Hypothalamus (tissue), 51 donors: Measurements from ENCODE around the gene FAM83D.

Source experiments
- DNase-seq, 51 donors: peaks; one replicate each; lab custom pipeline; 2025; lab: John Stamatoyannopoulos, UW

Gene FAM83D

DNA sequence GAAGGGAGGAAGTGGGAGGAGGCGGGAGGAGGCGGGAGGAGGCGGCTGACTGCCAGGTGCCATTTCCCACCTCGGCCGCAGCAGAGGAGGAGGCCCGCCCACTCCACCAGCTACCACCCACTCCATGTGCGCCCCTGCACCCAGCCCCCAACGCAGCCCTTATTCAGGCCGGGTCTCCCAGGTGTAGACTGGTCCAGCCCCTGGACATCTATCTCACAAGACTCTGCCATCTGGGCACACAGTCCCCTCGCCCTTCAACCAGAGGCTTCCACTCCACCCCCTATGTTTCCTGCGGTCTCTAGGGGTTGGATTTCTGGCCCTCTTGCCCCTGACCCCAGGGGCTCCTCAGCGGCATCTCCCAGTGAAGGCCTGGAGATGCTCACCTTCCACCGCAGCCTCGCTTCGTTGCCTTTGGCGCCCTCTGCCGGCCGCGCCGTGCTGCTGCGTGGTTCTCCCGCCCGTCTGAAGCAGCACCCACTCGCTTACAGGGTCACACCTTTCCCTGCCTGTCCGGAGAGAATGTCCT lies 32.6 kb upstream of the FAM83D start:
- peak in 47 of 51 donors; percentile 16 to 88 (median 57) for DNase-seq

DNA sequence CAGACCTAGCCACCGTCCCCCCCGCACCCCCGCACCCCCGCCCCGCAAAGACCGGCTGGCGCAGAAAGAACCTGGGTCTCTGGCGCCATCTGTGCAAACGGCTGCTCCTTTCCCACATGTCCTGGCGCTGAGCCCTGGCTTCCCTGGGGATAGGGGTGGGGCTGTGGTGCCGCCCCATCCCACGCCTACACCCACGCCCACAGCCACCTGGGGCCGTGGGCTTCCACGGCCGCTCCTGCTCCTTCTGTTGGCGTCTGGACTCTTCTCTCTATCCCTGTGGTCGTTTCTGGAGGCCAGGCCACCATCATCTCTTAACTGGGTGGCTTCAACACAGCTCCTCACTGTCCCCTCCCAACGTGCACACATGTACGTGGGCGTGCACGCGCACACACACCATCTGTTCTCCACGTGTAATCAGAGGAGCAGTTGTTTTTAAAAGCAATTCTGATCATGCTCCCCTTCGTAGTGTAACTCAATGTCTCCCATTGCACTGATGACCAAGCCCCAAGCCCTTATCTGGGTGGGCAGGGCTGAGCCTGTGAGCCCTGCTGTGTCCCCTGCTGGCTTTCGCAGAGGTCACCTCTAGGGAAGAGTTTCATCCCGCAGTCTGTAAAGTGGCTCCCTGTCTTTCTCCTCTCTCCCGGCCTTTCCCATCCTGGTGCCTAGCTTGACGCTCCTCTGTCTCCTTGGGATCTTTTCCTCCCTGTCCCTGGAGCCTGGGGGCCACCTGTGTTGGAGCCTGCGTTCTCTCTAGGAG lies 31.9 kb upstream of the FAM83D start:
- peak in 3 of 51 donors; percentile 27 to 85 (median 76) for DNase-seq

DNA sequence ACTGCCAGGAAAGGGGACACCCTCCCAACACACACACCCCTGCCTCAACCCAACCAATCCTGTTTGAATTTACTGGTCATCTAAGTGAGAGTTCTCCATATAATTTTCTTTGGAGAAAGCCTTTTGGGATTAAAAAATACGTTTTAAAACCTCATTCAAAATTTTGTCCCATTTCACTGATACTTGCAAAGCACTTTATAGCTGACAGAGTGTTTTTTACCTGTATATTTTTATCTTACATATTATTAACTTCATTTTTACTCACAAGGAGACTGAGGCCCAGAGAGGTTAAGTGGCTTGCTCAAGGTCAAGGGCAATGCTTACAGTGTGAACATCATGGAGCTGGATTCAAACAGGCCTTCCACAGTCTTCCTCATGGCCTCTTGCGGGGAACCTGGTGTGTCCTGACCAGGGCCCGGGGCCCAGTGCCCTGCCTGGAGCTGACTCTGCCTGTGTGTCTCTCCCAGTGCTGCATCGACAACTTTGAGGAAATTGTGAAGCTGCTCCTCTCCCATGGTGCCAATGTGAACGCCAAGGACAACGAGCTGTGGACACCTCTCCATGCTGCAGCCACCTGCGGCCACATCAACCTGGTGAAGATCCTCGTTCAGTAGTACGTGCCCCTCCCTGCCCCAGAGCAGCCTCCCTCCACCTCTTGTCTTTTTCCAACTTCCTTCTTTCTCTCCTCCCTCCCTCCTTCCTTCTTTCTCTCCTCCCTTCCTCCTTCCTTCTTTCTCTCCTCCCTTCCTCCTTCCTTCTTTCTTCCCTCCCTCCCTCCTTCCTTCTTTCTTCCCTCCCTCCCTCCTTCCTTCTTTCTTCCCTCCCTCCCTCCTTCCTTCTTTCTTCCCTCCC lies 30.9 kb upstream of the FAM83D start:
- no peak for DNase-seq

DNA sequence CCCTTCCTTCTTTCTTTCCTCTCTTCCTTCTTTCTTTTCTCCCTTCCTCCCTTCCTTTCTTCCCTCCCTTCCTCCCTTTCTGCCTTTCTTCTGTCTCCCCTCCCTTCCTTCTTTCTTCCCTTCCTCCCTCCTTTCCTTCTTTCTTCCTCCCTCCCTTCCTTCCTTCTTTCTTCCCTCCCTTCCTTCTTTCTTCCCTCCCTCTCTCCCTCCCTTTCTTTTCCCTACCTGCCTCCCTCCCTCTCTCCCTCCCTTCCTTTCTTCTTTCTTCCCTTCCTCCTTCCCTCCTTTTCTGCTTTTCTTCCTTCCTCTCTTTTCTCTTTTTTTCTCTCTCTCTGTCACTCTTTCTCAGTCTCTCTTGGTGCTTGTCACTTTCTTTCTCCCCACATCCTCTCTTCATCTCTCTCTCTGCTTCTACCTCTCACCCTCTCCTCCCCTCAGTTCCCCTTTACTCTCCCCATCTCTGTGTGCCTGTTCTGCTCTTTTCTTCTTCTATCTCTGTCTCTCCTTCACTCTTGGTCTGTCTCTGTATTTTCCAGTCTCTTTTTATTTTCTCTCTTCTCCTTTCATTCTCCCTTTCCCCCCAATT lies 30.1 kb upstream of the FAM83D start:
- DNase-seq: no peak

DNA sequence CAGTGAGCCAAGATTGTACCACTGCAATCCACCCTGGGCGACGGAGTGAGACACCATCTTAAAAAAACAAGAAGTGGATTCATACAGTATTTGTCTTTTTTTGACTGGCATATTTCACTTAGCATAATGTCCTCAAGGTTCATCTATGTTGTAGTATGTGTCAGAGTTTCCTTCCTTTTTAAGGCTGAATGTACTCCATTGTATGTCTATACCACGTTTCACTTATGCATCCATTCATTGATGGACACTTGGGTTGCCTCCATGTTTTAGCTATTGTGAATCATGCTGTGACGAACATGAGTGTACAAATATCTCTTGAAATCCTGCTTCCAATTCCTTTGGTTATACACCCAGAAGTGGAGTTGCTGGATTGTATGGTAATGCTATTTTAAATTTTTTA lies 28.9 kb upstream of the FAM83D start:
- no peak for DNase-seq

DNA sequence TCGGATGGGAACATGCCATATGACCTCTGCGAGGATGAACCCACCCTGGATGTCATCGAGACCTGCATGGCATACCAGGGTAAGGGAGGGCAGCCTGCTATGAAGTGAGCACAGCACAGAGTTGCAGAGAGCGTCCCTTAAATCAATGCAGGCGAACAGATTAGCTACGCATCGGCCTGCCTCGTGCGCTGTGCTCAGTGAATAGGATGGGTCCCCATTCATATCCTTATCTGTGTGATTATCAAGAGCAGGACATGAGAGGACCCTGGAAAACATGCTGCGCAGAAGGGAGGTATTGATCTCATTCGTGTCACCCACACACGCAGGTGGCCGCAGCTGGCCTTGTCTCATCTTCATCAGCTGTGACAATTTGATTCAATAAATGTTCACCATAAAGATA lies 25.6 kb upstream of the FAM83D start:
- no peak for DNase-seq

DNA sequence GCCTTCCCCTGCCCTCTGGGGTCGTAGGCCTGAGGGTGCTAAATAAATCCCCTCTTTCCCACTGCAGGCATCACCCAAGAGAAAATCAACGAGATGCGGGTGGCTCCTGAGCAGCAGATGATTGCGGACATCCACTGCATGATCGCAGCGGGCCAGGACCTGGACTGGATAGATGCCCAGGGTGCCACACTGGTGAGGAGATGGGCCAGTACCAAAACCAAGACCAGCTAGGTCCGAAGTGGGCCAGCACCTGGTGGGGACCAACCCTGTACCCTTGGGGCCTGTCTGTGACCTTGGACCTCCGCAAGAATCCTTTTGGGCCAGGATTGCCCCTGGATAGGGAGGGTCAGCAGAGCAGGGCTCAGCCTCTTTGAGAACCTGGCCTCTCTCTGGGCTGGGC lies 23.6 kb upstream of the FAM83D start:
- no peak for DNase-seq

DNA sequence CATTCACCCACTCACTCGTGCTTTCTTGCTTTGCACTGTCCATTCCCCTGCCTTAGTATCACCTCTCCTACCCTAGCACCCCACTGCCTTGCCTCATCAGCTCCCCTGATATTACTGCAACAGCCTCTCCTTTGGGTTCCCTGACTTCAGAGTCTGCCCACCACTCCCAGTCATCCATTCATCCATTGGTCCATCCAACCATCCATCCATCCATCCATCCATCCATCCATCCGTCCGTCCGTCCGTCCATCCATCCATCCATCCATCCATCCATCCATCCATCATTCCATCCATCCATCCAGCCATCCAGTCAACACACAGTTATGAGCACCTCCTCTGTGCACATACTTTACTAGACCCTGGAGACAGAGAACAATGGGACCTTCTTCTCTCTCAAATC lies 22.9 kb upstream of the FAM83D start:
- no peak for DNase-seq

DNA sequence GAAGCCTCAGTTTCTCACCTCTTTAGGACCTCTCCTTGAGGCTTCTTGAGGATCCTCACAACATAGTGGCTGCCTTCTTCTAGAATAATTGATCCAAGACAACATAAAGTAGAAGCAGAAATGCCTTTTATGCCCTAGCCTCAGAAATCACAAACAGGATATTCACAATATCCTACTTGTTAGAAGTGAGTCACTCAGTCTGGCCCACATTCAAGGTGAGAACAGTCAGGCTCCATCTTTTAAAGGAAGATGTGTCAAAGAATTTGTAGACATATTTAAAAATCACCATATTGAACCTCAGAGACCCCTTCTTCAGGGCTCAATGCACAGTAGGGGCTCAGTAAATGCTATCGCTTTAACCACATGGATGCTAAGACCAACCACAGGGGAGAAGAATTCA lies 20.8 kb upstream of the FAM83D start:
- no peak for DNase-seq

DNA sequence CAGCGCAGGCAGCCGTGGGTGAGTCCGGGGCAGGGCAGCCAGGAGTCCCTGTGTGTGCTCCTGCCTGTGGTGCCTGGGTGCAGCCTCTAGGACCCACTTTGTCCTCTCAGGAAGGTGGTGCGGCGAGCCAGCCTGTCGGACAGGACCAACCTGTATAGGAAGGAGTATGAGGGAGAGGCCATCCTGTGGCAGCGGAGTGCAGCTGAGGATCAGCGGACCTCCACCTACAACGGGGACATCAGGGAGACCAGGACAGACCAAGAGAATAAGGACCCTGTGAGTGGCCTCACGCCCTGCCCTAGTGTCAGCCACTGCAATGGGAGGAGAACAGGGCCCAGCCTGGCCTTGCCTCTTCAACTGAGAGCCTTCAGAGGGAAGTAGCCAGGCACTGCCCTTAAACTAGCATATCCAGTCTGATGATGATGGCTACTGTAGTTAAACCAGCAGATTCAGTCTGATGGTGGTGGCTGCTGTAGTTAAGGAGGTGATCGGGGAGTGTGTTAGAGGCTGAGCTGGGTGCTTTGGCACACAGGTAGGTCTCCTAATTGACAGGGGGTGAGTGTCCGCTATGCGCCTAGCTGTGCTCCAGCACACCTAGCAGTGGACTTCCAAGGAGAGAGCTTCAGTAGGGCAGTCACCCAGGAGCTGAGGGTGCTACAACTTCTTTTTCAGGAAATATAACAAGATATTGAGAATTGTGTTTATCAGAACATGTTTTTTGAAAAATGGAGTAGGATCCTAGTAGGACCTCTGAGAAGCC lies 18.1 kb upstream of the FAM83D start:
- DNase-seq: no peak

DNA sequence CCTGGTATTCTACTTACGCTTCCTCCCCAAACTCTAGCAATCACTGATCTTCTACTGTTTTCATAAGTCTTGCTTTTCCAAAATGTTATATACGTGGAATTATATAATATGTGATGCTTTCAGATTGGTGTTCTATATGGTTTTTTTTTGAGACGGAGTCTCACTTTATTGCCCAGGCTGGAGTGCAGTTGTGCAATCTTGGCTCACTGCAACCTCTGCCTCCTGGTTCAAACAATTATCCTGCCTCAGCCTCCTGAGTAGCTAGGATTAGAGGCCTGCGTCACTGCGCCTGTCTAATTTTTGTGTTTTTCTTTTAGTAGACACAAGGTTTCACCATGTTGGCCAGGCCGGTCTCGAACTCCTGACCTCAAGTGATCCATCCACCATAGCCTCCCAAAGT lies 10.9 kb upstream of the FAM83D start:
- DNase-seq: no peak

DNA sequence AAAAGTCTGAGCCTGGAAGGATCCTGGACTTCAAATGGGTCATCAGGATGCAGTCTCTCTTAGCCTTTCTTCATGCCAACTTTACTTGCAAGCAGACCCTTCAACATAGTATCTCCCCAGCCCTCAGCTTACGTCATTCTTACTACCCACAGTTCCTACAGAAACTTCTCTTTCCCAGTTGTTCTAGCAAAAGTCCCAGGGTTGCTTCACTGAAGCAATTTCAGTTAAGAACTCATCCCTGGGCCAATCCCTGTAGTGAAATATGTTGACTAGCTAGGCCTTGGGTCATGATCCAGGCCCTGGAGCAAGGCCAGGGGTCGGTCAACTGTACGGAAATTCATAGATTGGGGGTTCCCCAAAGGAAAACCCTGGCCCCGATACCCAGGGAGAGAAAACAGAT lies 8.6 kb upstream of the FAM83D start:
- DNase-seq: no peak

DNA sequence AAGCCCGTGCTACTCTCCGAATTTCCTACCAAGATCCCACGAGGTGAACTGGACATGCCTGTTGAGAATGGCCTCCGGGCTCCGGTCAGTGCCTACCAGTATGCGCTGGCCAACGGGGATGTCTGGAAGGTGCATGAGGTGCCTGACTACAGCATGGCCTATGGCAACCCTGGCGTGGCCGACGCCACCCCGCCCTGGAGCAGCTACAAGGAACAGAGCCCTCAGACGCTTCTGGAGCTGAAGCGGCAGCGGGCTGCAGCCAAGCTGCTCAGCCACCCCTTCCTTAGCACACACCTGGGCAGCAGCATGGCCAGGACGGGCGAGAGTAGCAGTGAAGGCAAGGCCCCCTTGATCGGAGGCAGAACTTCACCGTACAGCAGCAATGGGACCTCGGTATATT lies 8.0 kb upstream of the FAM83D start:
- DNase-seq: no peak

DNA sequence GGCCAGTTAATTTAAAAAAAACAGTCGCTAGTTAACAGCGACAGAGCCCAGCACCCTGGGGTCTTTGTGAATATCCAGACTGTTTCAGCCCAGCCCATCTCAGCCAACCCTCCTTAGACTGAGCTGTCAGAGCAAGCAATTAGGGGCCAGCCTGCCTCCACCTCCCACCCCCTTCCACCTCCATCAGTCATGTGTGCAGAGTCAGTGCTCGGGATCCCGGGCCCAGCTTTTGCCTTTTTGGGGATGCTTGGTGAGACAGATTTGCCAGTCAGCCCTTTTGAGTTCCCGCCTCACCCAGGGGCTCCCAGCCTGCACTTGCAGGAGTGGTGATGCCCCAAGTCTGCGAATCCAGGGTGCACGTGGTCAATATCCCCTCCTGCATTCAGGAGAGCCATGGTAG lies 6.5 kb upstream of the FAM83D start:
- DNase-seq: no peak

DNA sequence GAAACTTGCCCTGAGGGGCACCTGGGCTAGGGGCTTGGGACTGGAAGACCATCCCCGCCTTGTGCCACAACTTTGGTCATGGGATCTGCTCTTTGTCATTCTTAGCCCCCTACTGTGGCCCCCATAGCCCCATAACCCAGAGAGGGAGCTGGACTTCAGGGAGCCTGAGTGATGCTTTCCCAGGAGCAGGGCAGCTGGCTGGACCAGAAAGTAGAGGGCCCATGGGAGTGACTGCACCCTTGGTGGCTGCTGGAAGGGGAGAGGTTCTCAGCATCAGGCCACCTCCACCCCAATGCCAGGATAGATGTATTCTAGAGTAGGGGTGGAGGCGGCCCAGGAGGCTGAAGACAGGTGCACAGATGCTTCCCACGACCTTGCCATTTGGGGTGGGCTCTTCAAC lies 5.8 kb upstream of the FAM83D start:
- no peak for DNase-seq

DNA sequence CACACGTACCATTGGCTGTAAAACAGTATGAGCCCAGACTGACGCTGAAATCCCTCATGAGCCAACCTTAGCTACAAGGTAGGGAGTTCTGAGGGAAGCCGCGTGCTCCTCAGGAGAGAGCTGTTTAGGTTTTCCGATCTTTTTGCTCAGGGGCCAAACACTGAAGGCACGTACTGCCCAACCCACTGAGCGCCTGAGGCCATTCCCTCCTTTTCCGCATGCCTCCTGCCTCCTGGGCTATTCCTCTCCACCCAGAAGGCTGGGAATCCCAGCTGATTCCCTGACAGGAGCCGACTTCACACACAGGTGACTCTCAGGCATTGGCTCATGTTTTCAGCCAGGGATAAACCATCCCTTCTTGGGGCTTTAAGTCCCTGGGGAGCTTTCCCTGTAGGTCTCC lies 5.4 kb upstream of the FAM83D start:
- DNase-seq: no peak

DNA sequence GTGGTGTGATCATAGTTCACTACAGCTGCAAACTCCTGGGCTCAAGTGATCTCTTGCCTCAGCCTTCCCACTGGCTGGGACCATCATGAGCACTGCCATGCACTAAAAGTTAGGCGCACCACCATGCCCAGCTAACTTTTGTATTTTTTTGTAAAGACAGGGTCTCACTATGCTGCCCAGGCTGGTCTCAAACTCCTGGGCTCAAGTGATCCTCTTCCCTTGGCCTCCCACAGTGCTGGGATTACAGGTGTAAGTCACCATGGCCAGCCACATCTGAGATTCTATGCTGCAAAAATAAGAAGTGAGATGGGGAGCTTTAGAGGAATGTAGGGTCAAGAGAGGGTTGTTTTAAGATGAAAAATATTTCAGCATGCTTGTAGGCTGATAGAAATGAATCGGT lies 1.5 kb upstream of the FAM83D start:
- no peak for DNase-seq

DNA sequence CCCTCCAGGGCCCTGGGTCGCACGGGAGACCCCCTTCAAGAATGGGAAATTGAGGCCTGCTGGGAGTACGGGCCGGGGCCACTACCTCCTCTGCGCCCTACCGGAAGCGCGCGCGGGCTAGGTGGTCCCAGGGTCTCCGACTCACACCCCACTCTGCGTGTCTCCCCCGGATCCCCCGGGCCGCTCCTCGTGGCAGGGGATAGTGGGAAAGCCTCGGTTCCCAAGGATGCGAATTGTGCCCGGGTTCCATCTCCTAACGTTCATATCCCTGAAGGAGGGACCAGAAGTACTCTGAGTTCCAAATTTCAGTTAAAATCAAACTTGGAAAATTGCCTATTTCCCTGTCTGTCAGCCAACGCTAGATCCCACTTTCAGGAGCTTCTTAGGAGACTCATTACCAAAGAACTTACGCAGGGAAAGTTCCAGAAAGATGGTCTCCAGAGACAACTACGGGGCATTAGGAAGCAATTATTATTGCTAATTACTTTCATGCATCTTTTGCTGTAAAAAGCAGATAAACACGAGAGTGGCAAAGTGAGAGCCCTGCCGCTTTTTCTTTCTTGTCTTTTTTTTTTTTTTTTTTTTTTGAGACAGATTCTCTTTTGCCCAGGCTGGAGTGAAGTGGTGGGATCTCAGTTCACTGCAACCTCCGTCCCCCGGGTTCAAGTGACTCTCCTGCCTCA lies 858 bp downstream of the FAM83D start:
- DNase-seq: no peak

DNA sequence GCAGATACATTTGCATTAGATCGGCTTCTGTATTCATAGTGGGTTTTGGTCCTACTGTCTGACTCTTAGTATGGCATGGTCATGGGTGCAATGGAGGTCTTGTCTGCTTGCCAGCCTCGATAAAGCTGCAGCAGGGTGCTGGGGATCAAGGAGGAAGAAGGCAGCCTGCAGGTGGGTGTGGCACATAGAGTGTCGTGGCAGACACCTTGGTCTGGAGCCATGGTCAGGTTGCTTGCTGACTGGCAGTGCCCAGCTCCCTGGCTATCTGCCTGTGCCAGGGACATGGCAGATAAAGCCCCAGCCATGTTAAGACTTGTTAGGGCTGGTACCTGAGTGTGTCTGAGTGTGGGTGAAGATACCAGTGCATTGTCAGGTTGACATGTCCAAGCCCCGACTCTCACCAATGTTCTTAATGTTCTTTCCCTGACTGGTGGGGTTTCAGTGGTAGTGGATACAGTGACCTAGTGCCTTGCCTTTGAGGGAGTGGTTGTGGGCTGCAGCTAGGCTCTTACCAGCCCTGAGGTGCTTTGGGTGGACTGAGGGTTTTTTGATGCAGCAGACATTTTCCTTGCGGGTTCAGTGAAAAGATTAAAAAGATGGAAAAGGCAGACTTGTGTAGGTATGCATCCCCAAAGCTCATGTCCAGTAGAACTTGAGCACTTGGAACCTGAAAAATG lies 1.8 kb downstream of the FAM83D start:
- DNase-seq: no peak

DNA sequence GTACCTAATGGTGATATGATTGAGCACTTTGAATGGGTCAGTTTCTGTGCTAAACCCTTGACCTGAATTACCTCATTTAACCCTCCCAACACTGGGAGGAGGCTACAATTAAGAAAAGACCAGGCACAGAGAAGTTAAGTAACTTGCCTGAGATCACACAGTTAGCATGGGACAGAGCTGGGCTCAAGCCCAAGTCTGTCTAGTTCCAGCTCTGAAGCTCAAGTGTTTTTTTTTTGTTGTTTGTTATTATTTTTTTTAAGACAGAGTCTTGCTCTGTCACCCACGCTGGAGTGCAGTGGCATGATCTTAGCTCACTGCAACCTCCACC lies 4.0 kb downstream of the FAM83D start:
- no peak for DNase-seq
